ENCODE data around the gene CD300C.

Gene CD300C

DNA sequence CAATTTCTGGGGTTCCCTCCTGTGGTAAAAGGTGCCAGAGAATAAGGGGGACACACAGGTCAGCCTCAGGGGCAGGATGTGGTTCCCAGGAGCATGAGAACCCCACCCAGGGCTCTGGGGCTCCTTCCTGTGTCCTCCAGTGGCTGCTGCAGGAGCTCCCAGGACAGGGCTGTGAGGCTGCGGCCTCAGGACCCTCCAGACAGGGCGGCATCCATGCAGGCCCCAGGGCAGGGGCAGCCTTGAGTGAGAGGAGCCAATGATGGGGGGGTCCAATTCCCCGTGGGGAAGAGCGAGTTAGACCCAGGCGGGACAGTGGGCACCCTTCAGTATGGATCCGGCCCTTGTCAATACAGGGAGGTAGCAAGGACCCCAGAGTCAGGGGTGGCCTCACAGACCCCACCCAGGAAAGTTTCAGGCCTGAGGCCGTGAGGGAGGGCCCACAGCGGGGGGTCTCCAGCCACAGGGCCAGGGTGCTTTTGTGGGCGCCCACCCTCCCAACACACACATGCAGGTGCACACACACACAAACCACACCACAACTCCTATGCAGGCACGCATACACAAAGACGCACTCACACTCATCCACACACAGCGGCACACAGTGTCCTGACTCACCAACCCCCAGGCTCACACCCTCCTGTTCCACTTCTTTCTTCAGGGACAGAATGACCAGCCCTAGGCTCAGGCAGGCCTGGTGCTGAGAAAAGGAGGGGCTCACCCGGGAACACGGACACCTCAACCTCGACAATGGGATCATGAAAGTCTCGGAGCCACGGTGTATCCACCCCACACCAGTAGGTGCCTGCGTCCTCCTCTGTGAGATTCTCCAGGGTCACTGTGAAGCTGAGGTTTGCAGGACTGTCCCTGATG is 1.8 kb downstream of the CD300C start:
- H3K4me3 ChIP-seq (ENCODE audit: low read length) = no peak overlapping the region
- H3K9ac ChIP-seq (ENCODE audit: low read depth, low read length) = no peak overlapping the region
- WGBS = 92% methylated on average over 18 of the region's 18 CpGs
- H3K9me3 ChIP-seq (ENCODE audit: insufficient read depth, low read depth, low read length) = no peaks in the 10 kb centered on the region
- no peaks in the 10 kb centered on the region for H3K36me3 ChIP-seq (ENCODE audit: insufficient read depth, low read length)
- no peaks in the 10 kb centered on the region for H3K27me3 ChIP-seq (ENCODE audit: insufficient read depth, low read length)
- H3K27ac ChIP-seq (ENCODE audit: low read depth, low read length) = no peak overlapping the region
- no peaks in the 10 kb centered on the region for H3K4me1 ChIP-seq (ENCODE audit: insufficient read depth, low read length)

DNA sequence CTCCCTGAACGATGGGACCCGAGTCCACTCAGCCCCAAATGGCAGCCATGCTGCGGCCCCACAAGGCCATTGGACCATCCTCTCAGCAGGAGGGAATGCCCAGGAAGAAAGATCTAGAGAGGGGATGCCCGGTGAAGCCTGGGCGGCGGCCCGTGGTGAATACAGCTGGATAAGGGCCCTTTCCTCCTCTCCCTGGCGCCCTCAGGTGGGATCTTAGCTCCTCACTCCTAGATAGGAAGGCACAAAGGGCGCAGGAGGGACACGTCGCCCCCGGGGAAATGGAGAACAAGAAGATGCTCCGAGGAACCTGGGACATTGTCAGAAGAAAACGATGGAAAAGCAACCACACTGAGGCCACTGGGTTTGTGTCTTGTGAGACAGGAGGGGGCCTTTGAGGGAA is 2.5 kb downstream of the CD300C start:
- Histone ChIP-seq H3K4me1 (ENCODE audit: insufficient read depth, low read length) (no peaks in the 10 kb centered on the region), H3K27ac (ENCODE audit: low read depth, low read length) (no peak overlapping the region), H3K36me3 (ENCODE audit: insufficient read depth, low read length) (no peaks in the 10 kb centered on the region), H3K27me3 (ENCODE audit: insufficient read depth, low read length) (no peaks in the 10 kb centered on the region), H3K4me3 (ENCODE audit: low read length) (no peak overlapping the region), H3K9ac (ENCODE audit: low read depth, low read length) (no peak overlapping the region), H3K9me3 (ENCODE audit: insufficient read depth, low read depth, low read length) (no peaks in the 10 kb centered on the region)
- 82% methylated on average over 14 of the region's 14 CpGs for WGBS

DNA sequence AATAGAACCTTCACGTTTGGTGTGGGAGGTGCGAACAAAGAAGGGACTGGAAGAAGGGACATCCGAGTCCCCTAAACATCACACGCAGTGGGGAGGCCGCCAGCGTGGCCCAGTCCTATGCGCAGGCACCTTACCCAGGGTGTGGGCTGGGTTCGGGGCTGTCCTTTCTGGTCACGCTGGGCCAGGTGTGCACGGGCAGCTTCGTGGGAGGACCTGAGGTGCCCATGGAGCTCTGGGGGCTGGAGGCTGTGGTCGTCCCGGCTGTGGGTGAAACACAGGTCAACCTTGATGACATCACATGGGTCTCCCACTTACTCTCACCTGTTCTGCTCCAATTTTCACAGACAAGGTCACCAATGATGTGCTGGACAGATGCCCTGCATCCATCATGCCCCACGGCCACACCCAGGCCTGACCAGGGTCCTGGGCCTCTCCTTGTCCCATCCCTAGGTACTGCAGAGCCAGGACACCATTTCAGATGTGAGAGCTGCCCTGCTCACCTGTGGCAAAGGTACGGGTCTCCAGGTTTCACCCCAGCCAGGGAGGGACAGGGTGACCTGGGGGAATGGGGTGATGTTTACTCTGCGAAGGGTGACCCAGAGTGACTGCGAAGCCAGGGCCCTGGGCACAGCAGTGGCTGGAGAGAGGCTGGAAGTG is 3.1 kb downstream of the CD300C start:
- Histone ChIP-seq H3K36me3 (ENCODE audit: insufficient read depth, low read length) (no peaks in the 10 kb centered on the region), H3K27ac (ENCODE audit: low read depth, low read length) (no peak overlapping the region), H3K9ac (ENCODE audit: low read depth, low read length) (no peak overlapping the region), H3K4me3 (ENCODE audit: low read length) (no peak overlapping the region), H3K4me1 (ENCODE audit: insufficient read depth, low read length) (no peaks in the 10 kb centered on the region), H3K9me3 (ENCODE audit: insufficient read depth, low read depth, low read length) (no peaks in the 10 kb centered on the region), H3K27me3 (ENCODE audit: insufficient read depth, low read length) (peaks cover 3% of the 10 kb centered on the region; the same call in 1 of the 2 replicates)
- WGBS = 93% methylated on average over 17 of the region's 17 CpGs

GRCh38 chr17:74542166-74542565 is 3.7 kb downstream of the CD300C start:
- H3K27me3 ChIP-seq (ENCODE audit: insufficient read depth, low read length) = peaks cover 3% of the 10 kb centered on the region; the same call in 1 of the 2 replicates
- no peaks in the 10 kb centered on the region for H3K4me1 ChIP-seq (ENCODE audit: insufficient read depth, low read length)
- H3K36me3 ChIP-seq (ENCODE audit: insufficient read depth, low read length) = no peaks in the 10 kb centered on the region
- H3K4me3 ChIP-seq (ENCODE audit: low read length) = no peak overlapping the region
- no peak overlapping the region for H3K27ac ChIP-seq (ENCODE audit: low read depth, low read length)
- 93% methylated on average over 5 of the region's 5 CpGs for WGBS
- no peaks in the 10 kb centered on the region for H3K9me3 ChIP-seq (ENCODE audit: insufficient read depth, low read depth, low read length)
- H3K9ac ChIP-seq (ENCODE audit: low read depth, low read length) = no peak overlapping the region

GRCh38 chr17:74541176-74542111 is 4.5 kb downstream of the CD300C start:
- Histone ChIP-seq H3K36me3 (ENCODE audit: insufficient read depth, low read length) (no peaks in the 10 kb centered on the region), H3K27me3 (ENCODE audit: insufficient read depth, low read length) (peaks cover 3% of the 10 kb centered on the region; the same call in 1 of the 2 replicates), H3K4me1 (ENCODE audit: insufficient read depth, low read length) (no peaks in the 10 kb centered on the region), H3K4me3 (ENCODE audit: low read length) (no peak overlapping the region), H3K9me3 (ENCODE audit: insufficient read depth, low read depth, low read length) (no peaks in the 10 kb centered on the region), H3K9ac (ENCODE audit: low read depth, low read length) (no peak overlapping the region), H3K27ac (ENCODE audit: low read depth, low read length) (no peak overlapping the region)
- 91% methylated on average over 23 of the region's 23 CpGs for WGBS

GRCh38 chr17:74539281-74539820 is 6.6 kb downstream of the CD300C start:
- peaks cover 3% of the 10 kb centered on the region; the same call in 1 of the 2 replicates for H3K27me3 ChIP-seq (ENCODE audit: insufficient read depth, low read length)
- WGBS = 82% methylated on average over 10 of the region's 10 CpGs
- H3K27ac ChIP-seq (ENCODE audit: low read depth, low read length) = no peak overlapping the region

GRCh38 chr17:74536890-74537289 is 9.0 kb downstream of the CD300C start:
- Histone ChIP-seq H3K9me3 (ENCODE audit: insufficient read depth, low read depth, low read length) (0 out of 2 replicates have a peak, but pooled peaks cover 2% of the 10 kb centered on the region), H3K27me3 (ENCODE audit: insufficient read depth, low read length) (peaks cover 3% of the 10 kb centered on the region; the same call in 1 of the 2 replicates), H3K4me3 (ENCODE audit: low read length) (no peak overlapping the region), H3K4me1 (ENCODE audit: insufficient read depth, low read length) (no peaks in the 10 kb centered on the region; the same call in 1 of the 2 replicates), H3K36me3 (ENCODE audit: insufficient read depth, low read length) (no peaks in the 10 kb centered on the region), H3K27ac (ENCODE audit: low read depth, low read length) (no peak overlapping the region), H3K9ac (ENCODE audit: low read depth, low read length) (no peak overlapping the region)
- 88% methylated on average over 3 of the region's 3 CpGs for WGBS

More at GRCh38 chr17:74539281-74539820, 6.6 kb downstream of the CD300C start:
- H3K4me3 ChIP-seq (ENCODE audit: low read length) = no peak overlapping the region
- H3K36me3 ChIP-seq (ENCODE audit: insufficient read depth, low read length) = no peaks in the 10 kb centered on the region
- no peaks in the 10 kb centered on the region for H3K4me1 ChIP-seq (ENCODE audit: insufficient read depth, low read length)
- 0 out of 2 replicates have a peak, but pooled peaks cover 2% of the 10 kb centered on the region for H3K9me3 ChIP-seq (ENCODE audit: insufficient read depth, low read depth, low read length)
- H3K9ac ChIP-seq (ENCODE audit: low read depth, low read length) = no peak overlapping the region

DNA sequence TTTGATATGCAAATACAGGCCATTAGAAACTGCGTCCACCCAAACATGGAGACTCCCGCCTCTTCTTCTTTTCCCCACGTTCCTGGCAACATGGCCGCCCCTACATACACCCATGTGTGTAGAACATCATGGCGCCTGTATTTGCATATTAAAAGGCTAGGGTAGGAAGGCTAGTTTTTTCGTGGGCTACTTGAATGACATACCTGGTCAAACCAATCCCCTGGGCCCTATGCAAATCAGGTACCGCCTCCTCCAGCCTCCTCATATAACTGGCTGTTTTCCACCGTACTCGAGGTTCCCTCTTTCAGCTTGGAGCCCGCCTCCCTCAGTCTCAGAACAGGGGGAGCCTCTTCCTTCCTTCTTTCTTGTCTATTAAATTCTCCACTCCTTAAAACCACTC is 13.8 kb downstream of the CD300C start:
- H3K36me3 ChIP-seq (ENCODE audit: insufficient read depth, low read length) = no peaks in the 10 kb centered on the region
- H3K4me1 ChIP-seq (ENCODE audit: insufficient read depth, low read length) = no peaks in the 10 kb centered on the region; the same call in 1 of the 2 replicates
- H3K9me3 ChIP-seq (ENCODE audit: insufficient read depth, low read depth, low read length) = 0 out of 2 replicates have a peak, but pooled peaks cover 2% of the 10 kb centered on the region
- H3K4me3 ChIP-seq (ENCODE audit: low read length) = no peak overlapping the region
- H3K27ac ChIP-seq (ENCODE audit: low read depth, low read length) = no peak overlapping the region
- H3K27me3 ChIP-seq (ENCODE audit: insufficient read depth, low read length) = peaks cover 4% of the 10 kb centered on the region; the same call in 1 of the 2 replicates
- no peak overlapping the region for H3K9ac ChIP-seq (ENCODE audit: low read depth, low read length)
- 55% methylated on average over 8 of the region's 10 CpGs for WGBS

GRCh38 chr17:74531231-74531761 is 14.6 kb downstream of the CD300C start, which contains the start of gene CD300LB:
Gene CD300LB, minus strand, starts transcription at chr17:74531475. Its CDS starts 125 bp downstream, at chr17:74531350.
- H3K9me3 ChIP-seq (ENCODE audit: insufficient read depth, low read depth, low read length) = 0 out of 2 replicates have a peak, but pooled peaks cover 2% of the 10 kb centered on the region
- H3K36me3 ChIP-seq (ENCODE audit: insufficient read depth, low read length) = no peaks in the 10 kb centered on the region
- H3K4me1 ChIP-seq (ENCODE audit: insufficient read depth, low read length) = no peaks in the 10 kb centered on the region; the same call in 1 of the 2 replicates
- no peak within 1 kb of the TSS for H3K27ac ChIP-seq (ENCODE audit: low read depth, low read length)
- WGBS = 92% methylated on average over 9 of the region's 10 CpGs
- no peak within 1 kb of the TSS for H3K4me3 ChIP-seq (ENCODE audit: low read length)
- H3K27me3 ChIP-seq (ENCODE audit: insufficient read depth, low read length) = peaks cover 4% of the 10 kb centered on the region; the same call in 1 of the 2 replicates
- H3K9ac ChIP-seq (ENCODE audit: low read depth, low read length) = no peak within 1 kb of the TSS

- 93% methylated on average over 5 of the region's 5 CpGs for WGBS
- Histone ChIP-seq H3K4me1 (ENCODE audit: insufficient read depth, low read length) (no peaks in the 10 kb centered on the region; the same call in 1 of the 2 replicates), H3K4me3 (ENCODE audit: low read length) (no peak overlapping the region)
These were observed 15.1 kb downstream of the CD300C start for GRCh38 chr17:74530831-74531150.

More at GRCh38 chr17:74530831-74531150, 15.1 kb downstream of the CD300C start:
- 0 out of 2 replicates have a peak, but pooled peaks cover 2% of the 10 kb centered on the region for H3K9me3 ChIP-seq (ENCODE audit: insufficient read depth, low read depth, low read length)
- H3K27ac ChIP-seq (ENCODE audit: low read depth, low read length) = no peak overlapping the region
- H3K27me3 ChIP-seq (ENCODE audit: insufficient read depth, low read length) = peaks cover 4% of the 10 kb centered on the region
- H3K9ac ChIP-seq (ENCODE audit: low read depth, low read length) = no peak overlapping the region
- no peaks in the 10 kb centered on the region for H3K36me3 ChIP-seq (ENCODE audit: insufficient read depth, low read length)
